ENCODE data around the gene GH1. TPM values are rescaled to one million over a fixed set of nuclear protein-coding genes. Genes with fewer than 3 reads are reported as not detected.
A peak's percentile ranks its signal among the peaks of the same experiment; 100 is the strongest.
"Not testable (repeated sequence)": the region's sequence is repeated elsewhere in the genome, so short reads cannot be mapped to it uniquely, and the experiment has no call there.

The GH1 gene
- total and polyA plus RNA-seq, 4 donors: not detected

GRCh38 chr17:63920050-63920449 lies 1.4 kb upstream of the GH1 start:
- not testable (repeated sequence) for H3K9me3 ChIP-seq (ENCODE audit: control insufficient read depth in 4 of 4, low read length in 3 of 4); H3K27ac ChIP-seq (ENCODE audit: low read depth in 1 of 2, low read length in 2 of 2); H3K36me3 ChIP-seq (ENCODE audit: control insufficient read depth in 4 of 4, insufficient read depth in 3 of 4, low read depth in 1 of 4, low read length in 3 of 4); H3K27me3 ChIP-seq (ENCODE audit: control insufficient read depth in 4 of 4, insufficient read depth in 4 of 4, low read length in 3 of 4); DNase-seq (ENCODE audit: low spot score); H3K4me1 ChIP-seq (ENCODE audit: control insufficient read depth in 4 of 4, insufficient read depth in 4 of 4, low read length in 3 of 4); H3K9ac ChIP-seq (ENCODE audit: low read depth in 1 of 2, low read length in 2 of 2); H3K4me3 ChIP-seq (ENCODE audit: low read depth in 1 of 3, low read length in 3 of 3)
- WGBS: 86% methylated on average over 6 of the region's 6 CpGs

GRCh38 chr17:63919311-63919723 lies 678 bp upstream of the GH1 start:
- TF ChIP-seq, protein P1, sequence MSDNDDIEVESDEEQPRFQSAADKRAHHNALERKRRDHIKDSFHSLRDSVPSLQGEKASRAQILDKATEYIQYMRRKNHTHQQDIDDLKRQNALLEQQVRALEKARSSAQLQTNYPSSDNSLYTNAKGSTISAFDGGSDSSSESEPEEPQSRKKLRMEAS (IDR thresholded peaks at IDR 0.05): no peak
- TF ChIP-seq RAD21 (IDR thresholded peaks at IDR 0.05): peak; percentile 86 to 90
- TF ChIP-seq CTCF (IDR thresholded peaks at IDR 0.05; ENCODE audit: low read depth, low read length, missing input control): peak; percentile 94
- H3K9me3 ChIP-seq (ENCODE audit: control insufficient read depth in 4 of 4, low read length in 3 of 4): no peaks in the 10 kb centered on the region
- no peak overlapping the region for H3K9ac ChIP-seq (ENCODE audit: low read depth in 1 of 2, low read length in 2 of 2)
- peak; percentile 71 for DNase-seq (ENCODE audit: low spot score)
- H3K27me3 ChIP-seq (ENCODE audit: control insufficient read depth in 4 of 4, insufficient read depth in 4 of 4, low read length in 3 of 4): no peaks in the 10 kb centered on the region
- no peak overlapping the region for H3K27ac ChIP-seq (ENCODE audit: low read depth in 1 of 2, low read length in 2 of 2)
- H3K4me1 ChIP-seq (ENCODE audit: control insufficient read depth in 4 of 4, insufficient read depth in 4 of 4, low read length in 3 of 4): peaks cover 0 to 3% (median 0%) of the 10 kb centered on the region in 4 donors
- H3K36me3 ChIP-seq (ENCODE audit: control insufficient read depth in 4 of 4, insufficient read depth in 3 of 4, low read depth in 1 of 4, low read length in 3 of 4): no peaks in the 10 kb centered on the region
- WGBS: 41% methylated on average over 8 of the region's 8 CpGs
- no peak overlapping the region for H3K4me3 ChIP-seq (ENCODE audit: low read depth in 1 of 3, low read length in 3 of 3)

DNA sequence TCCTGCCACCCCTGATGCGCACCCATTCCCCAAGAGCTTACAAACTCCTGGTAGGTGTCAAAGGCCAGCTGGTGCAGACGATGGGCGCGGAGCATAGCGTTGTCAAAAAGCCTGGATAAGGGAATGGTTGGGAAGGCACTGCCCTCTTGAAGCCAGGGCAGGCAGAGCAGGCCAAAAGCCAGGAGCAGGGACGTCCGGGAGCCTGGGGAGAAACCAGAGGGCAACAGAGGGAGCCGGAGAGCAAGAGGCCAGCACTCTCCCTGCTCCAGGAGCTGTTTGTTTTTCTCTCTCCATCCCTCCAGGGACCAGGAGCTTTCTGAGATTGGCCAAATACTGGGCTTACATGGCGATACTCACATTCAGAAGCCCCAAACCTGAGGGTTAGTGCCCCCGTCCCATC lies 334 bp downstream of the GH1 start:
- Histone ChIP-seq H3K4me3 (ENCODE audit: low read depth in 1 of 3, low read length in 3 of 3) (no peak overlapping the region), H3K4me1 (ENCODE audit: control insufficient read depth in 4 of 4, insufficient read depth in 4 of 4, low read length in 3 of 4) (peaks cover 0 to 3% (median 0%) of the 10 kb centered on the region in 4 donors), H3K27me3 (ENCODE audit: control insufficient read depth in 4 of 4, insufficient read depth in 4 of 4, low read length in 3 of 4) (no peaks in the 10 kb centered on the region), H3K36me3 (ENCODE audit: control insufficient read depth in 4 of 4, insufficient read depth in 3 of 4, low read depth in 1 of 4, low read length in 3 of 4) (no peaks in the 10 kb centered on the region), H3K27ac (ENCODE audit: low read depth in 1 of 2, low read length in 2 of 2) (no peak overlapping the region), H3K9ac (ENCODE audit: low read depth in 1 of 2, low read length in 2 of 2) (no peak overlapping the region), H3K9me3 (ENCODE audit: control insufficient read depth in 4 of 4, low read length in 3 of 4) (no peaks in the 10 kb centered on the region)
- TF ChIP-seq FOXA1 (IDR thresholded peaks at IDR 0.05) (no peak), CTCF (IDR thresholded peaks at IDR 0.05; ENCODE audit: low read depth, low read length, missing input control) (no peak), FOXA2 (IDR thresholded peaks at IDR 0.05) (no peak), HNF4G (IDR thresholded peaks at IDR 0.05) (no peak), TAF1 (conservative IDR thresholded peaks at IDR 0.05) (no peak), JUND (IDR thresholded peaks at IDR 0.05) (no peak), HNF4A (conservative IDR thresholded peaks at IDR 0.05) (no peak), EGR1 (IDR thresholded peaks at IDR 0.05; ENCODE audit: low read depth in 2 of 2) (no peak), NR2F2 (IDR thresholded peaks at IDR 0.05) (no peak)
- TF ChIP-seq, protein P1 (IDR thresholded peaks at IDR 0.05): no peak
- DNase-seq (ENCODE audit: low spot score): no peak
- WGBS: 52% methylated on average over 10 of the region's 10 CpGs
